Activated CD4-positive, alpha-beta T cell treated with anti-CD3 and anti-CD28 coated beads for 1 hour (primary cell): ENCODE data around the gene GNL1.
"Not testable (repeated sequence)": the region's sequence is repeated elsewhere in the genome, so short reads cannot be mapped to it uniquely, and the experiment has no call there.

Experiments used
- DNase-seq: peaks from one replicate; pipeline ENCODE4 v3.0.0-alpha.2; 2020

The GNL1 gene

DNA sequence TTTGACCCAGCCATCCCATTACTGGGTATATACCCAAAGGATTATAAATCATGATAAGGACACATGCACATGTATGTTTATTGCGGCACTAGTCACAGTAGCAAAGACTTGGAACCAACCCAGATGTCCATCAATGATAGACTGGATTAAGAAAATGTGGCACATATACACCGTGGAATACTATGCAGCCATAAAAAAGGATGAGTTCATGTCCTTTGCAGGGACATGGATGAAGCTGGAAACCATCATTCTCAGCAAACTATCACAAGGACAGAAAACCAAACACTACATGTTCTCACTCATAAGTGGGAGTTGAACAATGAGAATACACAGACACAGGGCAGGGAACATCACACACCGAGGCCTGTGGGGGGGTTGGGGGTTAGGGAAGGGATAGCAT is 29.8 kb downstream of the GNL1 start:
- not testable (repeated sequence) for DNase-seq

DNA sequence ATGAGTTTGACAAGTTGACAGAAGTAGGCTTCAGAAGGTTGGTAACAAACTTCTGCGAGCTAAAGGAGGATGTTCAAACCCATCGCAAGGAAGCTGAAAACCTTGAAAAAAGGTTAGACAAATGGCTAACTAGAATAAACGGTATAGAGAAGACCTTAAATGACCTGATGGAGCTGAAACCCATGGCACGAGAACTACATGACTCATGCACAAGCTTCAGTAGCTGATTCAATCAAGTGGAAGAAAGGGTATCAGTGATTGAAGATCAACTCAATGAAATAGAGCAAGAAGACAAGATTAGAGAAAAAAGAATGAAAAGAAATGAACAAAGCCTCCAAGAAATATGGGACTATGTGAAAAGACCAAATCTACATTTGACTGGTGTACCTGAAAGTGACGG is 34.3 kb downstream of the GNL1 start:
- DNase-seq, result not testable (repeated sequence)

DNA sequence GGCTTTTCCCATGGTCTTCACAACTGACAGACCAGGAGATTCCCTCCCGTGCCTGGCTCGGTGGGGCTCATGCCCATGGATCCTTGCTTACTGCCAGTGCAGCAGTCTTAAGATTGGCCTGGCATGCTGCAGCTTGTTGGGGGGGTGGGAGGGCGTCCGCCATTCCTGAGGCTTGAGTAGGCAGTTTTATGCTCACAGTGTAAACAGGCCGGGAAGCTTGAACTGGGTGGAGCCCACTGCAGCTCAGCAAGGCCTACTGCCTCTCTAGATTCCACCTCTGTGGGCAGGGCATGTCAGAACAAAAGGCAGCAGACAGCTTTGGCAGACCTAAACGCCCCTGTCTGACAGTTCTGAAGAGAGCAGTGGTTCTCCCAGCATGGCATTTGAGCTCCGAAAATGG is 35.2 kb downstream of the GNL1 start:
- DNase-seq, result not testable (repeated sequence)

DNA sequence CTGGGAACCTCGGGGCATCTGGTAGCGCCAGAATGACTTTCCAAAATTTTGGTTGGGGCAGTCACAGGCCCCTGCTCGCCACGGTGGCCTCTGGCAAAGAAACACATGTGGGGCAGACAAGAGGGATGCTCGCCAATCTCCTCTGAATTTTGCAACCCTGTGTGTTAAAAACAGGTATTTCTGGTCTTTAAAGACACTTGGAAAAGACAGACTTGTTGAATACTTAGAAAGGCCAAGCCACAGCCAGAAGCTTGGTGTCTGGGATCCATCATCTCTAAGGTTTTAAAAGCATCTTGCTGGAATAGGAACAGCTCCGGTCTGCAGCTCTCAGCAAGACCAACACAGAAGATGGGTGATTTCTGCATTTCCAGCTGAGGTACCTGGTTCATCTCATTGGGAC is 35.8 kb downstream of the GNL1 start:
- DNase-seq, result no peak

DNA sequence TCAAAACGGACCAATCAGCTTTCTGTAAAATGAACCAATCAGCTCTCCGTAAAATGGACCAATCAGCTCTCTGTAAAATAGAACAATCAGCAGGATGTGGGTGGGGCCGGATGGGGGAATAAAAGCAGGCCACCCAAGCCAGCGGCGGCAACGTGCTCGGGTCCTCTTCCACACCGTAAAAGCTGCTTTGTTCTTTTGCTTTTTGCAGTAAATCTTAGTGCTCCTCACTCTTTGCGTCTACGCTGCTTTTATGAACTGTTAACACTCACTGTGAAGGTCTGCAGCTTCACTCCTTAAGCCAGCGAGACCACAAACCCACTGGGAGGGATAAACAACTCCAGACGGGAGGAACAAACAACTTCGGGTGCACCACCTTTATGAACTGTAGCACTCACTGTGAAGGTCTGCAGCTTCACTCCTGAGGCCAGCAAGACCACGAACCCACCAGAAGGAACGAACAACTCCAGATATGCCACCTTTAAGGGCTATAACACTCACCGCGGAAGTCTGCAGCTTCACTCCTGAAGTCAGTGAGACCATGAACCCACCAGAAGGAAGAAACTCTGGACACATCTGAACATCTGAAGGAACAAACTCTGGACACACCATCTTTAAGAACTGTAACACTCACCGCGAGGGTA is 37.7 kb downstream of the GNL1 start:
- not testable (repeated sequence) for DNase-seq

DNA sequence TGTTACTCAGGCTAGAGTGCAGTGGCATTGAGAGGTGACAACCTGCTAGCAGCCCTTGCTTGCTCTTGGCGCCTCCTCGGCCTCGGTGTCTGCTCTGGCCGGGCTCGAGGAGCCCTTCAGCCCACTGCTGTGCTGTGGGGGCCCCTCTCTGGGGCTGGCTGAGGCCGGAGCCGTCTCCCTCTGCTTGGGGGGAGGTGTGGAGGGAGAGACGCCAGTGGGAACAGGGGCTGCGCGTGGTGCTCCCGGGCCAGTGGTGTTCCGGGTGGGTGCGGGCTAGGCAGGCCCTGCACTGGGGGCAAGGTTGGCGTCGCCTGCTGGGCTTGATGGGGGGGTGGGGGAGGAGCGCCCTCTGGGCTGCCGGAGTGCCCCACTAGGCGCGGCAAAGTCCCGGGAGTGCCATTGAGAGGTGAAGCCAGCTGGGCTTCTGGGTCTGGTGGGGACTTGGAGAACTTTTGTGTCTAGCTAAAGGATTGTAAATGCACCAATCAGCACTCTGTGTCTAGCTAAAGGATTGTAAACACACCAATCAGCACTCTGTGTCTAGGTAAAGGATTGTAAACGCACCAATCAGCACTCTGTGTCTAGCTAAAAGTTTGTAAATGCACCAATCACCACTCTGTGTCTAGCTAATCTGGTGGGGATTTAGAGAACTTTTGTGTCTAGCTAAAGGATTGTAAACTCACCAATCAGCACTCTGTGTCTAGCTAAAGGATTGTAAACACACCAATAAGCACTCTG is 38.4 kb downstream of the GNL1 start:
- not testable (repeated sequence) for DNase-seq

DNA sequence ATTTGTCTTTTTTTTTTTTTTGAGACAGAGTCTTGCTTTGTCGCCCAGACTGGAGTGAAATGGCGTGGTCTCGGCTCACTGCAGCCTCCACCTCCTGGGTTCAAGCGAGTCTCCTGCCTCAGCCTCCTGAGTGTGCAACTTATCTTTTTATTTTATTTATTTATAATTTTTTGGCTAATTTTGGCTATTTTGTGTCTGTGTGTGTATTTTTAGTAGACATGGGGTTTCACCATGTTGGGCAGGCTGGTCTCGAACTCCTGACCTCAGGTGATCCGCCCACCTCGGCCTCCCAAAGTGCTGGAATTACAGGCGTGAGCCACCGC is 39.6 kb downstream of the GNL1 start:
- DNase-seq, result not testable (repeated sequence)

DNA sequence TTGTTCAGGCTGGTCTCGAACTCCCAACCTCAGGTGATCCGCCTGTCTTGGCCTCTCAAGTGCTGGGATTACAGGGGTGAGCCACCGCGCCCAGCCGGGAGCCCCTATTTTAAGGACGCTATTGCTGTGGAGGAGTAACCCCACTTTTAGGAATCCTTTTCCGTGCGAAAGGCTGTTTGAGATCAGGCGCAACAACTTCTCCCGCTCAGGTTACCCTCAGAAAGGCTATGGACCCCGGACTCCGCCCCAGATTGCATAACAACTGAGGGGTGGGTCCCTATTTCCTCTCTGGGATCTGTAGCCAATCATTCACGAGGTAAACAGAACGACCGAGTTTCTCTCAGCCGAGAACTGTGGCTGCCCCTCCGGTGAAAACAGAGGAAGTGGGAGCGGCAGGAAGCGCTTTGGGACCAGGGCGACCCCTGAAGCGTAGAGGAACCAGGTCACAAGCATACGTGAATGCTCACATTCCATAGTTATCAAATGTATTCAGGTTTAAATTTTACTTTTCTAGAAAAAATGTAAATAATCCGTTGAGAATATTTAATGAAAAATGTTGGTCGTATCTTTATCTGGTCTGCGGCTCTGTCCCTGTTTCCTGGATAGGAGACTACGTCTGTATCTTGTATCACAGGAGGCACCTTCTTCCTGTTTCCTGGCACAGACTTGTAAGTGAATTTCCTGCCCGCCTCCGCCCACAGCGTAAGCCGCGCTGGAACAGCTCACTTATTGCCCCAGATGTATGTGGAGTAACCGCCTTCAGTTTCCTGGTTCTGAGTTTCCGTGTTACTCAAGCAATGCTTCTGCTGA is 40.1 kb downstream of the GNL1 start:
- peak; percentile 84 for DNase-seq

DNA sequence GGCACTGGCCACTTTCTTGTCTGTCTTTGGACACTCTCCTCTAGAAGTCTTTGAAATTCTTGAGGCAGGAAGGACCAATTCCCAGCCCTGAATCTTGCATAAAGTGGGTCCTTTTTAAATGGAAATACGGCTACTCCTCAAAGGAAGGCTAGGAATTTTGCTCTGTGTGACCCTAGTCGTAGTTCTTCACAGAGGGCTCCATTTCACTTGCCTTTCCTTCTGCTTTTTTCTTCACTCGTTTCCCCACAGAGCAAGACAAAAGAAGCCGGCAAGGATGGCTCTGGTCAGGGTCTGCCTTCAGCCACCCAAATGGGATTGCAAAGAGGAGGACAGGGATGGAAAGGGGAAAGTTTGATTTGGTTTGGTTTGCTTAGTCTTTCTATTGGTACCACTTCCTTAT is 41.2 kb downstream of the GNL1 start:
- no peak for DNase-seq

DNA sequence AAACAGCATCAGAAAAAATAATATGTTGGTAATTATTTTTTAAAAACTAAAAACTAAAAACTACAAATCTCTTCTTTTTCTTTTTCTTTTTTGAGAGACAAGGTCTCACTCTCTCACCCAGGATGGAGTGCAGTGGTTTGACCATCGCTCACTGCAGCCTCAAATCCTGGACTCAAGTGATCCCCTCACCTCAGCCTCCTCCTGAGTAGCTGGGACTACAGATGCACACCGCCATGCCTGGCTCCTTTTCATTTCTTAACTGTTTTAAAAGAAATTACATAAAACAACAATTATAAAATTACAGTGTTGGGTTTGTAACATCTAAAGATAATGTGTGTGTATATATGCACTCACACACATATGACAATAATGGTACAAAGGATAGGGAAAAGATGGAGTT is 42.8 kb downstream of the GNL1 start:
- DNase-seq, result no peak

DNA sequence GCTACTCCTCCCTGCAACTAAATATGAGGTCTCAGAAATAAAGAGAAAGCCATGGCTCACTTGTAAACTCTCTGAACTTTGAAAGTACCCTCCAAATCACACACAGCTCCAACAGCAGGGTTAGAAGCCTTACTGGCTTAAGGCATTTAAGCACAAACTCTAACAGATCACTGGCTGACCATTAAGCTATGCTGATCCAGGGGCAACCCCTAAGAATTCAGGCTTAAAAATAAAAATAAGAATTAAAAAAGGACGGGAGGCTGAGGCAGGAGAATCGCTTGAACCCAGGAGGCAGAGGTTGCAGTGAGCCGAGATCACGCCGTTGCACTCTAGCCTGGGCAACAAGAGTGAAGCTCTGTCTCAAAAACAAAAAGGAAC is 45.1 kb downstream of the GNL1 start:
- DNase-seq, result no peak

DNA sequence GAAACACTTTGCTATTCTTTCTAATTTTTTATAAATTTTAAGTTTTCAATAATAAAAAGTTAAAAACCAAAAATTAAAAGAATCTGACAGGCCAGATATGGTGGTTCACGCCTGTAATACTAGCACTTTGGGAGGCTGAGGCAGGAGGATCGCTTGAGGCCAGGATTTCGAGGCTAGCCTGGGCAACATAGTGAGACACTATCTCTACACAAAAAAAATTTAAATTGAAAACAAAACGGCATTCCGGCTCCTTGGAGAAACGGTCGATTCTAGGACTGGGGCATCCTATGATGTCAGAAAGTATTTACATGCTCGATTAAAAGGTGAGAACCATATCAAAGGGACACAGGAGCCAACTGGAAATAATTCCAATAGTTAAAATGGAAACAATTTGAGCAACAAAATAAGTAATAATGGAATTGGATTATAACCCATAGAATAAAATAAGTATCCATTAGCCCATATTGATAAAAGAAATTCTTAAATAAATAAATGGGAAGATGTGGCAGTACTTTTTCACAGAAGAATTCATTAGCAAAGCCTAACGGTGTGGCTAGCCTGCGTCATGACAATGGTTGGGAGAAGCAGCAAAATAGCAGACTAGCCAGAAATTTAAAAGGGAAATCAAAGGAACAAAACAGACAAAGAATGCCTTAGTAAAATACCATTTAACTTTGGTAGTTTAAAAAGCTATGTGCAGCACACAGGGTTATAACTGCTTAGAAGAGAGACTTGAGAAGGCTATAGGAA is 45.7 kb downstream of the GNL1 start:
- no peak for DNase-seq

DNA sequence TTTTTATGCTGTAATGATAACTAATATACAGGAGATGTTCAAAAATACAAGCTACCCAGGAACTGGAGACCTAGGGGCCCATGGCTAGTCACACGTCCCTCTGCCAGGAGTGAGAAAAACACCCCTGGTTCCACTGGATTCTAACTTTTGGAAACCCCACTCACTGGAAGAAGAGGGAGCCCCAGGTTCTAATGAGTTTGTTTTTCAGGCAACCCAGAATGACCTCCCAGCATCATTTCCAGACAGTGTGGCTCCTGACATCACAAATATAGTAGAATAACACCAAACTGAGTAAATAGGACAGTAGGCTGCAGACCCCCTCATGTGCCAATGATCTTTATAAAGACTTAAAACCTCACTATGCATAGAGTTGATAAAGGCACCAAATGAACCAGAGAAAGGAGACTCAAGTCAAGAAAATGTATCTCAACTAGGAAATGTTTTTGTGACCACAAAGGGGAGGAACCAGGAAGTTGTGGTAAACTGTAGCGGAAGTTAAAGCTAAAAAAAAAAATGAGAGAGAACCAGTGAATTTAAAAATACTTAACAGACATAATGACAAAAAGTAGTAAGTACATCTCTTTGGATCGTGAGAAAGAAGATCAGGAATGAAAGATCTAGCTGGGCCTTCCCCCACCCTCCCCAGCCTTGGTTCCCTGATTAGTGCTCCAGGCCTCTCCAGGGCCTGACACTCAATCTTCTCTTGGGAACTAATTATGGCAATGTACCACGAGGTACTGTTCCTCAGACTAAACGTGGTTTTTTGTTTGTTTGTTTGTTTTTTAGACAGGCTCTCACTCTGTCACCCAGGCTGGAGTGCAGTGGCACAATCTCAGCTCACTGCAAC is 47.2 kb downstream of the GNL1 start:
- DNase-seq, result no peak

DNA sequence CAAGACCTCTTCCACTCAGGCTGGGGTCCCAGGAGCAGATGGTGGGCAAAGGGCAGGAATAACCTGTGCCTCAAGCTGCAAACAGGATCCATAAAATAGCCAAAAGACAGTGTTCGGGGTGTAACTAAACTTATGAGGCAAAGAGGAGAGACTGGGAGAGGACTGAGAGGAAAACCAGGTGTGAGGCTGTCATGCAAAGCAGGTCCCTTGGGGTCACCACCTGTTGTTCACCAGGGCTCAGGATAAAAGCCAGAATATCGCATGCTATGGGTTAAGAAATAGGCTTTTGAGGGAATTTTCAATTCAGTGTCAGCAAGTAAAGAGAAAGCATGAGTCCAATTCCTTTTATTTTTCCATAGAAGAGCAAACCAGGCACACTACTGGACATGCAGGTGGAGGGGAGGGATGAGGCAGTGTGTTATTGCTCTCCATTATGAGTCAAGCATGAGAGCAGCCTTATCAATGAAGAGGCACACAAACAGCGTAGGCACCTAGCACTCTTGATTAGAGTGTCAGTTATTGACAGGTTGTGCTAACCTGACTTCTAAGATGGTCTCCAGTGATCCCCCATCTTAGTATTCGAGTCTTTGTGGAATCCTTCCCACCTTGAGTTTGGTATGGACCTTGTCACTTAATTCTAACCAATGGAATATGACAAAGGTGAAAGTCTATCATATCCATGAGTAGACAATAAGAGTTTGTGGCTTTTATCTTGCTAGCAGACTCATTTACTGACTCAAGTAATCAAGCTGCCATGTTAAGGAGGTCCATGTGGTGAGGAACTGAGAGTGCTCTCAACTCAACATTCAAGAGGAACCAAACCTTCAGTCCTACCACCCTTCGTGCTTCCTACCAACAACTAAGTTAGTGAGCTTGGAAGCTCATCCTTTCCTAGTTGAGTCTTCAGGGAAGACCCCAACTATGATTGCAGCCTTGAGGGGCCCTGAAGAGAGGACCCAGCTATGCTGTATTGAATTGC is 48.2 kb downstream of the GNL1 start:
- DNase-seq, result no peak

DNA sequence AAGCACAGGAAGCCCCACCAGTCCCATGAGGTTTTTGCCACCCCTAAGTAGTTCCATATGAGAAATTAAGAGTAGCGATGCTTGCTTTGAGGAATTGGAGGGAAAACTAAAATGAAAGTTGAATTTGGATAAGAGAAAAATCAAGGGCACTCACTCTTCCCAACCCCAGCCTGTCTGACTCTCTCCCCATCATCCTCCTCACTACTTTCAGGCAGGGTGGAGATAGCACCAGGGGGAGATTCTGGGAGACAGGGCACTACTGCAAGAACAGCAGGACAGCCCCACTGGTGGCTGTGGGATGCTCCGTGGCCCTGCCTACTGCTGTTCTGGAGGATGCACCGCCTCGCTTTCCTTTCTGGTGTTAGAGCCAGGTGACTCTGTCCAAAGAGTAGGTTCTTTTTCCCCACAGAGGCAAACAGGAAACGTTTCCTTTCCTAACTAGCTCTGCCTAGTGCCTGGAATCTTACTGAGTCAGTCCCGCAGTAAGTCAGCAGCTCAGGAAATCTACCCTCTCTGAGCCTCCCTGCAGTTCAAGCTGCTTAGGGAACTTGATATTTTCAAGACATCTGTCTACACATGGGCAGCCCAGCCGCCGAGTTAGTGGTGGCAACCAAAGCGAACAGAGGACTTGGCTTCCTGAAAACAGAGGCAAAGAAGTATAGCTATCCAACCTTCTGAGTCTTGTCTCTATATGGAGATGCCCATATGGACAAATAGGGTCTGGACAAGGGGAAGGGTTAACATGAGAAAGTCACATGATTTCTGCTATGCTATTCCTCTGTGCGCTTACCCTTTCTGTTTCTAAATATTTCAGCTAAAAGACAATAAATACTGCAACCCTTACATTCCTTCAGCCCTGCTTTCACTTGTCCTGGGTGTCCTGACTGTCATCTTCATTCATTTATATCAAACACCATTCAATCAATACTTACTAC is 55.6 kb downstream of the GNL1 start:
- DNase-seq, result no peak

DNA sequence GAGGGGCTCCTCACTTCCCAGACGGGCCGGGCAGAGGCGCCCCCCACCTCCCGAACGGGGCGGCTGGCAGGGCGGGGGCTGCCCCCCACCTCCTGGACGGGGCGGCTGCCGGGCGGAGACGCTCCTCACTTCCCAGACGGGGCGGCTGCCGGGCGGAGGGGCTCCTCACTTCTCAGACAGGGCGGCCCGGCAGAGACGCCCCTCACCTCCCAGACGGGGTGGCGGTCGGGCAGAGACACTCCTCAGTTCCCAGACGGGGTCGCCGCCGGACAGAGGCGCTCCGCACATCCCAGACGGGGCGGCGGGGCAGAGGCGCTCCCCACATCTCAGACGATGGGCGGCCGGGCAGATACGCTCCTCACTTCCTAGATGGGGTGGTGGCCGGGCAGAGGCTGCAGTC is 57.6 kb downstream of the GNL1 start:
- DNase-seq, result not testable (repeated sequence)

DNA sequence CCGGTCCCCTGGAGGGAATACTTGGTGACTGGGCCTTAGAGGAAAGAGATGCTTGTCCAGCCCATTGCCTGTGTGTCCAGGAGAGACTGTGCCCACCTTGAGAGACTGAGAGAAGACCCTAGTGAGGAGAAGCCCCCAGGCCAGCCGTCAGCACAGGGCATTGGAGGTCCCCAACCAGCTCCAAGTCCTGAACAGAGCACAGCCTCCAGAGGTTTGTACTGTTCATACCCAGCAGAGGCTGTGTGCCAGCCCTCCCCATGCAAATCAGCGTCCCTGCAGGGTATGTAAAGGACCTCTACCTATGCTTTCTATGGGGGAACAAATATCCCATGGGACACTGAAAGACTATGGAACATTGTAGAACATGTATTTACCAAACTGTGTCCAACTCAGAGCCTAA is 58.6 kb downstream of the GNL1 start:
- DNase-seq, result no peak

DNA sequence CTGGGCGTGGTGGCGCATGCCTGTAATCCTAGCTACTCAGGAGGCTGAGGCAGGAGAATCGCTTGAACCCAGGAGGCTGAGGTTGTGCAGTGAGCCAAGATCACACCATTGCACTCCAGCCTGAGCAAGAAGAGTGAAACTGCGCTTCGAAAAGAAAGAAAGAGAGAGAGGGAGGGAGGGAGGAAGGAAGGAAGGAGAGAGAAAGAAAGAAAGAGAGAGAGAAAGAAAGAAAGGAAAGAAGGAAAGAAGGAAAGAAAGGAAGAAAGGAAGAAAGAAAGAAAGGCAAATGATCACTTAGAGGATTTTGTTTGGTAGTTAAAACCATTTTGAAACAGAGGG is 59.1 kb downstream of the GNL1 start:
- not testable (repeated sequence) for DNase-seq

DNA sequence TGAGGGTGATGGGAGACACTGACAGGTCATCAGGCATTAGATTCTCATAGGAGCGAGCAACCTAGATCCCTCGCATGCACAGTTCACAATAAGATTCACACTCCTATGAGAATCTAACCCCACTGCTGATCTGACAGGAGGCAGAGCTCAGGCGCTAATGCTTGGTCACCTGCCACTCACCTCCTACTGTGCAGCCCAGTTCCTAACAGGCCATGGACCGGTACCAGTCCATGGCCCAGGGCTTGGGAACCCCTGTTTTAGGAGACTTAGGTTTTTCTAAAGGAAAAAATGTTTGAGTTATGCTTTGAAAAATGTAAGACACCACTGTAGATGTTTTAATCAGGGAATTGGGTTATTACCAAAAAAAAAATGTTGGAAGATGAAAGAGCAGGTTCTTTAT is 60.3 kb downstream of the GNL1 start:
- no peak for DNase-seq

DNA sequence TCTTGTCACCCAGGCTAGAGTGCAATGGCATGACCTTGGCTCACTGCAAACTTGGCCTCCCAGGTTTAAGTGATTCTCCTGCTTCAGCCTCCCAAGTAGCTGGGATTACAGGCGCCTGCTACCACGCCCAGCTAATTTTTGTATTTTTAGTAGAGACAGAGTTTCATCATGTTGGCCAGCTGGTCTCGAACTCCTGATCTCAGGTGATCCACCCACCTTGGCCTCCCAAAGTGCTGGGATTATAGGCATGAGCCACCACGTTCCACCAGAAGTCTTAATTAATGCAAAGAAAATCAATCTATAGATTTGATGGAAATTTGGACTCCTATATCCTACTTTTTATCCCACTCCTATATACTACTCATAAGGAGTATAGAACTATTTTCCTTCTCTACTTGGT is 61.2 kb downstream of the GNL1 start:
- DNase-seq, result not testable (repeated sequence)
